GM21529 (cell line): ENCODE data around the gene FASLG.
"Not testable (repeated sequence)": the region's sequence is repeated elsewhere in the genome, so short reads cannot be mapped to it uniquely, and the experiment has no call there.

Experiments used
- ATAC-seq: cut with Tn5 transposase; IDR thresholded peaks from one replicate; pipeline ENCODE4 v1.9.1; 2021; ENCODE audit not compliant: unreplicated experiment

Gene FASLG

DNA sequence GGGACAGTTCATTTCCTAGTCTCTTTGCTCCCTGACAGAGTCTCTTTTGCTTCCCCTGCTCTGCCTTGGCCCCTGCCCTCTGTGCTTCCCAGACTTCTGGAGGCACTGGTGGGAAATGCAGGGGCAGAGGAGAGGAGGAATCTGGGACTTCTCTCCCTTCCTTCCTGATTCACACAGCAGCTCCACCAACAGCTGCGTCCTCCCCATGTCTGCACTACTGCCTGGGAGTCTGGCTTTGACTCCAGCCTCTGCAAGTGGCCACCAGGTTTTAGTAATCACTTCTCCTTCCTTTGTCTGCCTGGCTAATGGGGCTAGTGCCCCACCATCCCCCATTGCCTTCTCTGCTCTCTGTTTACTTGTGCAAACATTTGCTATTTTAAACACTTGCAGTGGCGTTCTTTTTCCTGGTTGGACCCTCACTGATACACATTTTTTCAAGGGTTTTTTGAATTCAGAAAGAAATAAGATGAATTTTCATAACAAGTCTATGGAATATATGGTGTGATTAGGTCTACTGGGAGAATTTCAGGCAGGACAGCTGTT lies 21.9 kb downstream of the FASLG start:
- ATAC-seq = no peak

DNA sequence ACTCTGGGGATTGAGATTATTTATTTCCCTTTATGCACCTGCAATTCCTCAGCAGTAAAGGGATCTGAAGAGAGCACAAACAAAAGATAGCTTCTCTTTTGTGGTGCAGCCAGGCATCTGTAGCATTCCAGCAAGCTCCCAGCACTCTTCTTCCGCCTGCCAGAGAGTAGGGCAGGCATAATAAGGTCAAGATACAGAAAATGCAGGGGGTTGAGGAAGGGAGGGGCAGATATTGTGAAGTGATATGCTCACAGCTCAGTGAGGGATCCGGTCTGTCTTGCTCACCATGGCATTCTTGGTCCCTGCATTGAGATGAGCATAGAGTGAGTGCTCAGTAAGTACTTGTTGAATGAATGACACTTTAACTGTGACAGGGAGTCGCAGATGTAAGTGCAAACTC lies 23.9 kb downstream of the FASLG start:
- no peak for ATAC-seq

DNA sequence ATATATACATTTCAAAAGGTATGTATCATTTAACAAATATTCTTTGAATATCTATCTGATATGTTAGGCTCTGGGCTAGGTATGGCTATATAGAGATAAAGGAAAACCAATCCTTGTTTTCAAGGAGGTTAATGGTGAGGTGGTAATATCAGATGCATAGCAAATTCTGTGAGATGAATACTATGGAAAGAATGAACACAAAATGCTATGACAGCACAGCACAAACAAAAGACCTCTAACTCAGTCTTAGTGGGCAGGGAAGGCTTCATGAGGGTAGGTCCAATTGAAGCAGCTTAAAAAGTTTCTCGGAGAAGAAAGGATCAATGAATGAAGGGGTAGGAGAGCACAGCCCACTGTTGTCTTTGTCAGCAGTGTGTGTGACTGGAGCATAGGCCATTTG lies 27.2 kb downstream of the FASLG start:
- no peak for ATAC-seq

DNA sequence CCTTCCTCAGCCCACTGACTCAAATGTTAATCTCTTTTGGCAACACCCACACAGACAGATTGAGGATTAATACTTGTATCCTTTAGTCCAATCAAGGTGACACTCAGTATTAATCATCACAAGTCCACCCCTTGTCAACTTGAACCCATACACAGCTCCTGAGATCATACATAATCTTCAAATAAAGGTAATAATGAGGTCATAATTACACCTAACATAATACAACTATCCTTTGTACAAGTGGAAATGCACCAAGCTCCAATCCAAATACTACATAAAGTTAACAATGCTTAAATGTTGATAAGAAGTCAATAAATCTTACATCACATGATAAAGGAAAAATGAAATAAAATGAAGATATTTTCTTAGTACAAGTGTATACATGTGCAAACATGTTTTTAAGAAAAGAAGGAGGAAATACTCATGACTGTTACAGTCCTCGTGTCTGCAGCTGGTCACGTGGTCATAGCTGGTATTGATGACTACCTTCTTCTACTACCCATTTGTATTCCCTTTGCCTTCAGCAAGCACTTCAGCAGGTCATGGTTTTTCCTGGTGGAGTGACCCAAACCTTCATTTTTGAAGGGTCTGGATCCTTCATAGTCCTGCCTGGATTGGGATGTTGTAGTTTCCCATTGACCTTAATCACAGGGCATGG lies 29.7 kb downstream of the FASLG start:
- not testable (repeated sequence) for ATAC-seq

DNA sequence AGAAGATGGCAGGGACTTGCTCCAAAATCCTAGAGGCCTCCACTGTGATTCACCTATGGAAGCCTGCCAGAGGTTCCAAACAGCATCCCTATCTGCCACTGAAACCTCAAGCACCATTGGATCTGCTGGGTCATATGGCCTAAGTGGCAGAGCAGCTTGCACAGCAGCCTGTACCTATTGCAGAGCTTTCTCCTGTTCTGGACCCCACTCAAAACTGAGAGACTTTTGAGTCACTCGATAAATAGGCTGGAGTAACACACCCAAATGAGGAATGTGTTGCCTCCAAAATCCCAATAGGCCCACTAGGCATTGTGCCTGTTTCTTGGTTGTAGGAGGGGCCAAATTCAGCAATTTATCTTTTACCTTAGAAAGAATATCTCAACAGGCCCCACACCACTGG lies 32.0 kb downstream of the FASLG start:
- ATAC-seq = not testable (repeated sequence)

DNA sequence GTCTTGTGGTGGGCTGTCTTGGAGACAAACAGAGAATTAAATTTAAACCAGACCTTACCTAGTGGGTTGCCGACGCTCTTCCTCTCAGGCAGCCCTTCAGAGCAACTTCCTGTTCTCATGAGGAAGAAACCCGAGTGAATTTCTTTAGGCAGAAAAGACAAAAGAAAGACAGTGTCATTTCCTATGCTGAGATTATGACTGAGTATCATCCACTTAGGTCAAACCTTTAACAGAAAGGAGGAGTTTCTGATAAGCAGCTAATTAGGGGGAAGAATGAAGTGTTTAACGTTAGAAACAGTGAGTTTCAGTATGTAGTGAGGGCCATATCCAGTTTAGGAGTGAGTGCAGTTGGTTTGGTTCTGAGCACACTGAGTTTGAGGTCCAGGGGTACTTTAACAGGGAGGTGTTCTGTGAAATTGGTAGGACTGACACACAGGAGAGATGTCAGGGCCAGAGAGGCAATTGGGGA lies 38.7 kb downstream of the FASLG start:
- no peak for ATAC-seq

DNA sequence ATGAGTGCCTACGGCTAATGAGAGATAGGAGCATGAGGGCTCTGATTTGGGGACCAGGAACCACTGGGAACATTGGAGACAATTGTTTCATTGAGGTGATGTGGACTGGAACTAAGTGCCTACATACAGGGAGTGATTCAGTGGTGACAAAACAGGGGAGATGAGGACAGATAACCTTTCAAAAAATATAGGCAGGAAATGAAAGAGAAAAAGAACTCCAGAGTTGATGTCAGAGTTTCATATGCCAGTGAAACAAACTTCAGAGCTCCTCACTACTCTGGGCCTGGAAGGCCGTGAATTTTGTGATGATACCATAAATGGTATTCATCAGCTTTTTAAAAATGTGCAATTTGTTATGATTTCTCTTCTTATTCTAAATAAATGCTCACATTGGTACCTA lies 39.3 kb downstream of the FASLG start:
- no peak for ATAC-seq

DNA sequence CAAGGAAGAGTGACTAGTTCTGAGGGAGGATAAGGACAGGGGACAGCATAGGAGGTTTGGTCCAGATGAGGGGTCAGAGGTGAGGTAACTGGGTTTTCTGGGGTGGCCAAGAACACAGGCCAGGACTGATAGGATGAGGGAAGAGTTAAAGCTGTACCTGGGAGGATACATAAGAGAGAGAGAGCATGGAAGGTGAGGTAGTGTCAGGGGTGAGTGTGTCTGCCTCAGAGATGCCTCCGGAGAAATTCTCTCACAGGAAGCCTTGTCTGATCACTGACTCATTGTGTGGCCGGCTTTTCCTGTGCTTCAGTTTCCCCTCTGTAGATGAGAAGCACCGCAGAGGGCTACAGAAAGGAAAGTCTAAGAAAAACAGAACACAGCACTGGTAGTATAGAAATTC lies 40.2 kb downstream of the FASLG start:
- peak; percentile 78 for ATAC-seq

DNA sequence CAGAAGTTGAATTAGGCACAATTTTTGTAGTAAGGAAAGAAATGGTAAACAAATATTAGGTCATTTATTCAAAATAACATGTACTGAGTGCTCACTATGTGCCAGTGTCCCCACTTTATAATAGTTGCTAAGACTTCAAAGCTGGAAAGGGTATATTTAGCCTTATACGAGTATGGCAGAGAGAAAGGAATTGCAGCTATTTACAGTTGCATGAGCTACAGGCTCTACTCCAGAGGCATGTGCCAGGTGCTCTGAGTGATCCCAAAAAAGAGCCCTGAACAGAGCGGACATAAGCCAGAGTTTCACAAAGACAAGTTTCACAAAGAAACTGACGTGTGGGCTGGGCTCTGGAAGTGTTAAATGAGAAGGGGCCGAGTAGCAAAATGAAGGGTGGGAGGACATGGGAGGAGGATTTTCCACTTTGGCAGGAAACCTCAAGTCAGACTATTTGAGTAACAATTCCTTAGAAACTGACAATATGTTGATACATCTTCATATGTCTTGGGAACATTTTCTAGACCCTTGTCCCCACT lies 40.9 kb downstream of the FASLG start:
- no peak for ATAC-seq

DNA sequence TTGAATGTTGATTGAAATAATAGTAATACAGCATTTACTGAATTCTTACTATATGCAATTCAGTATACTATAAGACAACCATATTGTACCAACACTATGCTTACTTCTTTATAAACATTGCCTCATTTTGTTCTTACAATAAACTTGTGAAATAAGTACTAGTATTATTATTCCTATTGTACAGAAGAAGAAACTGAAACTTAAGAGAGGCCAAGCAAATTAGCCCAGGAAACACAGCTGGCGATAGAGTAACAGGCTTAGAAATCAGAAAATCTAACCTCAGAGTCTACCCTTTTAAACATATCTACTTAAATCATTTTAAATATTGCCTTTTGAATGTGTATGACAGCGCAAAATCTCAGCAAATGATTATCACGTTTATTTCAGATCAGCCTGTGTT lies 41.7 kb downstream of the FASLG start:
- ATAC-seq = no peak

DNA sequence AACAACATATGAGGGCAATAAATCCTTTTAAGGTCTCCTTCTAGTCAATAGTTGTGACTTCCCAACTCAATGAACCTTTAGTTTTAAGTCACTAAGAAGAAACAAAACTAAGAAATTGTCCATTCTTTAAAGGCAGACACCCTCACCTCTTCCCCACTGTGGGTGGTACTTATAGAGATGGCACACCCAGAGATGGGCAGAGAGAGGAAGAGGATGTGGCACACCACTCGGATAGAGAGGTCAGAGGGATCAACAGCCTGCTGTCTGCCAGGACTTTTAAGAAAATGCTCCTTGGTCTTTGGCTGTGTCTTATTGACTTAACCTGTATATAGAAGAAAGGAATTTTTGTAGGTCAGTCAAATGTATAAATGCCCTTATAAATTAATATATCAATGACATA lies 45.1 kb downstream of the FASLG start:
- ATAC-seq = no peak

DNA sequence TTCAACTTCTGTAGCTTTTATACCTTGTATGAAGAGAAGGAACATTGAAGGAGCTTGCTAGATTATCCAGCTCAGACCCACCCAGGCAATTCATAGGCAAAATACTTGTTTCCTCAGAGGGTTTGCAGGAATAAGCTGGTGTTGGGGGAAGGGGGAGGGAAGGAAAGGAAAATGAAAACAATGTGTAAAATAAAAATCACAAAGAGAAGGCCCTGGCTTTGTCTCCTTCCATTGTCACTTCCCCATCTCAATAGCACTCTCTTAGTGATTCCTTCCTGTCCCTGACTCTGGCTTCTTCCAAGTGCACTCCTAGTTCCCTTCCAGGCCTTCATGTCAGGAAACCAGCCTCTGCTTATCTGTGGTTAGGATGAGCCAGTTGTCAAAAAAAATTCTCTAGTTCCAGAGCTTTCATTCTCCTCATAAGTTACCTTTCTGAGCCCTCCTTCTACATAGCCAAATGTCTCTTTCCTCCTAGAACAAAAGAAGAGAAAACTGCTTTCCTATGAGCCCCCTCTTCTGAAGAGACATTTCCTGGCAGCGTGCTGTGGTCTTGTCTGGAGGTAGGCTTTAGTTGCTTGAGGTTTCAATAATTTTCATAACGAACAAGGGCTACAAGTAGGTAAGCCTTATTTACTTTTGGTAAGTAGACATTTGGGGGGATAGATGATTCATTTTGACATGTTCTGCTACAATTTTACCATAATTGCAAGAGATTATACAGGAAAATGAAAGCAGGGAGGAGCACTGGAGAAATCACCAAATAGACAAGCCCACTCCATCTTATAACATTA lies 45.7 kb downstream of the FASLG start:
- ATAC-seq = no peak

DNA sequence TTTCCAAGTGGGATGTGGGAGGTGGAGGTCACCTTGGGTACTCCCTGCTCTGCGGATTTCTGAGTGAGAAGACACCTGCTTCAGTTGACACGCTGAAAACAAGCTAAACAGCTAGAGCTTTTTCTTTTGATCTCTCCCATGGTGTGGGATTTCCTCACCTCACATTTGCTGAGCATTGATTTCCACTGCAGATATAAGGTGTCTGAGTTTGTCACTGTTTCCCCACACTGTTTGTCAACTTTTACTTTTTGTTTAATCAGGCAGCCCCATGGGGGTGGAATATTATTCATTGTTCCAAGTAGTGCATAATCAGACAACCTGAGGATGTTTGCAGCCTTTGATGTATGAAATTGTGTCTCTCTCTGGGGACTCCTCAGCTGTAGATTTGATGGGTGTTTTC lies 49.5 kb downstream of the FASLG start:
- ATAC-seq = no peak

DNA sequence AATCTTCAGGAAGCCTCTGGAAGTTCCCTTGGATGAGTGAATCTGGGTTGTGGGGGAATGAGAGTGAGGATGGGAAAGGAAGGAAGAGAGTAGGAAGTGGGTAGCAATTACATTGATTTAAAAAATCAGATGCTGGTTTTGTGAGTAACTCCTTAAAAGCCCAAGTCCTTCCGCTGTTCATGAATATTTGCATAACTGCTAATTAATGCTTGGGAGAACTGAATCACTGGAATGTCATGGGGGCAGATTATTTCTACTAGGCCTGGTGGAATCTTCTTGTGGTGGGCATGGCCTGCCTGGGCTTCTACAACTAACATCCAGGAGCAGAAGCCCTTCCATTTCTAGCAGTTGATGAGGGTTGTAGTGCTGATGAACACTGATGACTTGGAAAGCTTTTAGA lies 52.7 kb downstream of the FASLG start:
- no peak for ATAC-seq

DNA sequence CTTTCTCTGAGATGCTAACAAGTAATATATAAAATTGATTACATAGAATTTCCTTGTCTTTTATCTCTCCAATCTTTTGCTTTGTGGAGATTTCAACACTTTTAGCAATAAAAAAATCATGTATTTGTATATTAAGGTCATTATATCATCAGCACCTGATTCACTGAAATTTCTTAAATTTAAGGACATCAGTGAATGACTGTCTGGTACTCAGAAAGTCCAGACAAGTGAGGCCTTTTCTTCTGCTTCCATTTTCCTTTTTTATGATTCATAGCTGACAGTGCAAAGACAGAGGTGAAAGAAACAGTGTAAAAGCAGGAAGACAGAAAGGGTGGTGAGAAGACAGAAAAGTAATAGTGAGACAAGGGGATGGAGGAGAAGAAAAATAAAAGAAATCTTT lies 54.6 kb downstream of the FASLG start:
- no peak for ATAC-seq
